ENCODE results near the gene ARHGAP15.

The ARHGAP15 gene

DNA sequence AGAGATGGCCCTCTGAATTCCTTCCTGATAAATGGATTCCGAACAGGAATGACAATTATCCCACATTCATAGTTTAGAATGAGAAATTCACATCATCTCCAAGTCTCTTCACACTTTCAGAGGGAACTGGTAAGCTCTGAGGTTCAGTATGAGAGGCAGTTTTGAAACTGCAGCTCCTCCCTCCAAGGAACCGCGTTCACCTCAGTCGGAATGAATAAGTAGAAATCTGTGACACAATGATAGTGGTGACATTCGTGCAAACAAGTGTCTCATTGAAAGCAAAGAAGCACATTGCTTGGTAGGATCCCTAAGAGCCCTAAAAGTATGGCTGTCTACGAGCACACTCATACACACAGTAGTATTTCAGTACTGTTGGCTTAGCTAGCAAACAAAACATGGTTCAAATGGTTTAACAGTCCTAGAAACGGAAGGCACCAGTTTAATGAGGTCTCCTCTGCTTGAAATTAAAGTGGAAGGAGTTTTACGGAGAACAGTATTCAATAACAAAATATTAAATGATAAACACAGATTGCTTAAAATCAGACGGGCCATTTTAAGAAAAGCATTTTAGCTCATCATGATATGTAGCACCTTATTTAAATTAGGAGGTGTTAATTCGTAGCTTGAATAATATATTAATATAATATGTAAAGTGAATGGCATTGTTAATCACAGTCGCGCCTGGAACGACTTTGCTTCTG is 225.0 kb downstream of the ARHGAP15 start:
- no peak for DNase-seq

DNA sequence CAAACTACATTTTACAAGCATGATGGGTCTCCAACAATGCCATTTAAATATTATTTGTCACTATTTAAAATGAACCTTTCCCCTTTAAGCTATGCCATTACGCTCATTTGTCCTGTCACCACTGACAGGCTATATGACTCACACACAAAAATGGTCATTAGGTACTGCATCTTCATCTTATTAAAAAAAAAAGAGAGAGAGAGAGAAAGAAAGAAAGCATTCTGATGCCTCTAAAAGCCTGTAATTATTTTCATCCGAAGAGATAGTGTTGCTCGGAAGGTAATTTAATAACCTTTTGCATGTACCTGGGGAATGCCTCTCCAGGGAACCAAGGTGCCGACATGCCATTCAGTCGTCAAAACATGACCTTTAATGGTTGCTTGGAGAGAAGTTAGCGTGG is 226.7 kb downstream of the ARHGAP15 start:
- DNase-seq = no peak

DNA sequence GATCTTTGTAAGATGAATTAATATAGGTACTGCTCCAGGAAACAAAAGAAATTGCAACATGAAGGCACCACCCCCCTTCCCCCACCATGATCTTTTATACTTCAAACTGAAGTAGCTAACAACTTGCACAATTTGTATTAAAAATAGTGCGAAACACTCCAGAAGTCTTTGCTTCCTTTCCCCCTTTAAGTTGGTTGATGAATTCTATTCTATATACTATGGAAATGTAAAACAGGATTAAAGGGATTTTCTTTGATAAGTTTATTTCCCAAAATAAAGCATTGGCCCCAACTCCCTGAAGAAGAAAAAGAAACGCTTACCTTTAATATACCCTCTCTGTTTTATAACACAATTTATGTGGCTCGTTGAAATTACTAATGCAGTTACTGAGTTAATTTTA is 227.1 kb downstream of the ARHGAP15 start:
- no peak for DNase-seq

DNA sequence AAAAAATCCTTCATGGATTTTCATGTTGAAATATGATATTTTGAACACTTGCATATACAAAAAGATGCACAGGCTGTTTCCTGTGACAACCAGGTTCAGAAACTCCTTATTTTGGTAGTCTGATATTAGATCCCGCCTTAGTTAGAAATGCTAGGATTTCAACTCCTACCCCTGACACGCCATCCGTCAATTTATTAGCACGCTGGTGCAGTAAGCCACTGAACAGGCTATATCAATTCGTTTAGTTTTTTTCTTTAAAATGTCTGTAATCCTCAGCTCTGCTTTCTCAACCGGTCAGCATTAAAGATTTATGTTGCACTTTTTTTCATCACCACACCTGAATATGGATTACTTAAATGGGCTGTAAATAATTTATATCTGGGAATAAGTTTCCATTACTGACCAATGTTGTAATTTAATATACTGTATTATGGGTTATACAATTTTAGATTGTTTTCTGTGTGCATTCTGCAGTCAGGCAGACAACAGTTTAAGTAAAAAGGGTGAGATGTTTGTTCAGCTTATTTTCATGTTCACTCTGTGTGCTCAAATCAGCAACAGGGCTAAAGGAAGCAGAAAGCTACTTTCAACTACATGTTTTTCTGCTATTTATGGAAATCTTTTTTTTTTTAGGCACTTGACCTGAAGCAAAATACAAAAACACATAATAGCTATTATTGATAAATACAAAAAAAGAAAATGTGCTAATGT is 227.7 kb downstream of the ARHGAP15 start:
- no peak for DNase-seq

DNA sequence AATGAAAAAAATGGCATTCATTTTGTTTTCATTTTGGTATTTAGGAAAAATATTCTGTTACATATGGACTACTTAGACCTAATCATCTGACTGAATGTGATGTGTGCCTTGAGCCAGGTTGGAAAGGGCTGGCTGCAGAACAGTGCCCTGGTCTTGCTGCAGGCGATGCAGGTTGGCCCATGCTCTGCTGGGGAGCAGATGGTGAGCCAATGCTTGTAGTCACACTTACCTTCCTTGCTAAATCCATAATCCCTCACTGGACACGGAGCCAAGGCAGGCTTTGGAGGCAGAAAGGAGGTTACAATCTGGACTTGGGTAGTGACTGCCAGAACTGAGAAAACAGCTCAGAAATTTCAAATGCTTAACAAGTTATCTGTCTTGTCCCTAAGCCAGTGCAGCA is 228.7 kb downstream of the ARHGAP15 start:
- DNase-seq = no peak

DNA sequence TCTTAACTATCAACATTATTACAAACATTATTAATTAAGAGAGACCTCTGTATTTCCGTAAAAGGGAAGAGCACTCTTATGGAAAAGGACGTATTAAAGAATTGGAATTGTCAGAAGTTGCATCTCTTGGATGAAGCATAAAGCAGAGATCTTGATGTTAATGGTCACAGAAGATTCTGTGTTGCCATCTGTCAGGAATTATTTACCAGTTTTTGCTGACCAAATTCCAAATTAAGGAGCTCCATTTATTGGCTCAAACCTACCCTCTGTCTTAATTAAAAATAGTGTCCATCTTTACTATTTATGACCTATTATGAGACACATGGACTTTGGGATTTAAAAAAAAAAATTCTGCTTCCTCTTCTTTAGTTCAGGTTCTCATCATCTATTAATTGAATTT is 232.1 kb downstream of the ARHGAP15 start:
- DNase-seq = no peak

DNA sequence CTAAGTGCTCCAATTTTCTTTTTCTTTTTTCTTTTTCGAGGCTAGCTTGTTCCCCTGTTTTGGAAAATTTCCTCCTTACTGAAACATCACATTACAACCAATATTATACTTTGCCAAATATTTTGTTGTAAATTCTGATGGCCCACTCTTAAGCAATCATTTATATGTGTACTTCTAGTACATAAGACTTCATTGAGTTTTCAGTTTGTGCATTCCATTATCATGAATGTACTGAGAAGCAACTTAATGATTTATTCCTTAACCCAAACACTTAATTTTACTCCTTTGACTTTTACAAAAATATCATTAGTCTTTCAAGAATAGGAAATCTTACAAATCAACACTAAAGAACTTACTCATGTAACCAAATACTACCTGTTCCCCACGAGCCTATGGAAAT is 242.4 kb downstream of the ARHGAP15 start:
- DNase-seq = no peak

DNA sequence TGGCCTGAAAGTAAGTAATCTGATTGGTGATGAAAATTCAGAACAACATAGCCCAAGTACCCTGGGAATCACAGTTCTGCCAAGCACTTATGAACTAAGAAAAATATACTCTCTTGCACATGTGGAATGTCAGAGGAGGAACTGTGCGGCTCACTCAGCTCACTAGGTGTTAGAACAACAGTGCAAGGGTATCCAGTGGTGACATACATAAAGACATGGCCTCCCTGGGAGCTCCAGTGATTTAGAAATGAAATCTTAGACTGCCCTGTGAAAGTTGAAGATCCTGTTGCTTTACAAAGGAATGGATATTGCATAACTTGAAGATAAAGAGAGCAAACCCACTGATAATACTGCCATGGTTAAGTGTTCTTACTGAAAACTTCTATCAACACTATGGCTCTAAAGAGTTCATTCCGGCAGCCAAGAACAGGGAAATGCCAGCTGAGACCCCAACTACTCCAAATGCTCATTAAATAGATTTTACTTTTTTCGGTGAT is 246.2 kb downstream of the ARHGAP15 start:
- DNase-seq = no peak

DNA sequence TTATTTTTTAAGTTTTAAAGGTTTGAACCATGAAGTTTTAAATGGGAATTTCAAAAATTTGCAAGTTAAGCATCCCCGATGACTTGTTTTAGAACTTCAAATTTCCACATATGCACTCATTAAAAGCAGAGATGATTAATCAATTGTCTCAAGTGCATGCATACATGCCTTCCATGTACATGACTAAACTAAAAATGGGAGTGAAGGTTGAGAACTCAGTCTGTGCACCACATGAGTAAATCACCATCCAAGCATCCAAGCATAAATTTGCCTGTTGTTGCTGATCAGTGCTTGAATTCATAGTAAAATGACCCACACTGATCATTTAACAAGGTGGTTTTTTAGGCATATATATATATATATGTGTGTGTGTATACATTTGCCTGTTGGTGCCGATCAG is 249.8 kb downstream of the ARHGAP15 start:
- no peak for DNase-seq

DNA sequence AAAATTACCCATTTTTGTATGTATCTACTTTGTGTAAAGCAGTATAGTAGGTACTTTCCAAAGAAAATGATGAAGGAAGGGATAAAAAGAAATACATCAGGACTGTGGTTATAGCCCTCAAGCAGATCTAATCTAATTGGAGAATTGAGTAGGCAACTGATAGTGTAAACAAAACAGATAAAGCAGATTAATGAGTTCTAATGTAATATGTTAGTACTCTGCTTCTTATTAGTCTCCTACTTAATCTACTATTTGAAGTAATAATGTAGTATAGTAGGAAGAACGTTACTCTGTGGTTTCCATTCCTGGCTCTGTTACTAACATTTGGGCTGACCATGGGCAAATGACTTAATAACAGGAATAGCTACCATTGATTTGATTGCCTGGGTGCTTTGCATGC is 250.7 kb downstream of the ARHGAP15 start:
- DNase-seq = no peak

DNA sequence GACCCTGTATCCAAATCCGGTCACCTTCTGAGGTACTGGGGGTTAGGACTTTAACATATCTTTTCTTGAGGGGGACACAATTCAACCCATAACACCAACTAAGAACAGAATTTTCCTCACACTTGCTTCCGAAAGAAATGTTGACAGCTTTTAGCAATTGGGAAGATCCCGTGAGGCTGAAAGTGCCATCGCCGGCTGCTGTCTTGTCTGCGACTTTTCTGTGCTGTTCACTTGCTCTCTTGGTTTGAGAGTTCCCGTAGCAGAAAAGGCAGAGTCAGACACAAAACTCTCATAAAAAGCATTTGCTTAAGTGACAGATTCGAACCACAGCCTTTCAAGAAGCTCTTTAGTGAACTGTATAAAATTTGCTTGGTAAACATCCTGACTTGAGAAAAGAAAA is 253.4 kb downstream of the ARHGAP15 start:
- no peak for DNase-seq

DNA sequence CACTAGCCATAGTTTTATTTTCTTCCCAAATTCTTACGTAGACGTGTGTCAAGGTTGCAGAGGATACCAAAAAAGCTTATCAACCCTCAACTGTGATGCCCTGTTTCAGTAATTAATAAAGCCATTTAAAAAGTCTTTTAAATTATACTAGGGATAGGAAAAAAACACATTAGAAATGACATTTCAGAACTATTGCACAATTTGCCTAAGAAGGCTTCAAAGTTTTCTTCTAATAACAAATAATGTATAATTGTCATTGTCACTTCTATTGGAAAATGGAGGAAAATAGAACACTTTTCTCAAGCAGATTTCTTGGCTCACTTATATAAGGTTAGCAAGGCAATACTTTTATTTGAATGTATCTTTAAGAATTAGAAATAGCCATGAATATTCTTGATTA is 253.8 kb downstream of the ARHGAP15 start:
- no peak for DNase-seq

DNA sequence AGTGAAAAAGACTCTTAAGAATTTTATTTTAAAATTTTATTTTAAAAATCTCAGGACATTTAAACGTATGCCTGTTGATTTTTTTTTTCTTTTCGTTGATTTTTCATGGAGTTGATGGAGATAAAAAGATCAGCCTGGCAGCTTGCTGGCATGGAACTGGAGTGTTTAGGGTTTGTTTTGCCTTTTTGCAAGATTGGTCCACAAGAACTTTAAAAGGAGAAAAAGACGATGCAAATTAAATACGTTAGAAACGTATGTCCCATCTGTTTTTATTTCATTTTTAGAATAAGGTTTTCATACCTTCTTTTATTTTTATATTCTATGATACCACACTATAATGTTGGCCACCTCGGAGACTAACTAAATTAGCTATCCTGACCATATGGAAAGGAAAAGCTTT is 254.9 kb downstream of the ARHGAP15 start:
- DNase-seq = no peak

DNA sequence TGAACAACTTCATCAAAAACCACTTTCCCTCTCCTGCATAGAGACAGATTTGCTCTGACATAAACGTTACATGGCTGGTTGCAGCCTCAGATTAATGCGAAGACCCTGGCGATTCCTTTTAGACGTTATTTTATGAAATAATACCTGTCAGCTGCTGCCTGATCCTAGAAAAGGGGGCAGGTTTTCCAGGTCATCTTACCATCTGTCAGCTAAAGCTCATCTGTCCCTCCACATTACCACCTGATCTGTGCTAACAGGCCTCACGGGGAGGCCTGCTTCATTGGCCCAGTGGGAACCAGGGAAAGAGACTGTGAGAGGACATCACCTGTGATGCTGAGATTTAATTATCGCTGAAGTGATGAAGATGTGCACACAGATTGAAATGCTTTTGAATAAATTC is 261.0 kb downstream of the ARHGAP15 start:
- no peak for DNase-seq

DNA sequence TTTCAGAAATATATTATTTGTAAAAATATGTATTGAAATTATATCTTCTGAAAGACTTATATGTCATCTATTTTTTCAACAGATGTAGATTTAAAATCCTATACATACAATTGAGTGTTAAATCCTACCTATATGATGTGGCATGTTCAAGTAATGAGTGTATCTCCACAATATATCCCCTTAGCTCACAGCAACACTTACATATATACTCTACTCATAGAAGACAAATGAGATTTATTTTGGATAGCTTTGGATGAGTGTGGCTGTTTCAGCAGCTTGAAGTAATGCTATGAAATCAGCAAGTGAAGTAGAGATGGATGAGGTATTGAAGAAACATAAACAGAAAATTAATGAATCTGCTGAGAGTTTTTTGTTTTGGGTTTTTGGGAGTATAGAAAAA is 263.1 kb downstream of the ARHGAP15 start:
- DNase-seq = no peak

DNA sequence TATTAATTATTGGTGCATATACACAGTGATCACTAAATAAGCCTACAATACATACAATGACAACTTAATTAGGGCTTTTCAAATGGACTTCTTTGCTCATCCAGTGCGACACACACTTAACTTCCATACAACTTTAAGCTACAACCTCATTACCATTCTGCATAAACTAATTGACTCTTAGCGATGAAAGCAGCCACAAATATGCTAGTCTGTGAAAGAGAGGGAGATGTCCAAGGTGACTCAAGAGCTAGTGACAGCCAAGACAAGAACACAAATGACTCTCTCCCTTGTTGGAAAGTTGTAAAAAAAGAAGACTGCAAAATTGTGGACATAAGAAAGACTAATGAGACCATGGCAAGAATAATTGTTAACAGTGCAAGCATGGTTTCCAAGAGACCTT is 264.8 kb downstream of the ARHGAP15 start:
- DNase-seq = no peak

DNA sequence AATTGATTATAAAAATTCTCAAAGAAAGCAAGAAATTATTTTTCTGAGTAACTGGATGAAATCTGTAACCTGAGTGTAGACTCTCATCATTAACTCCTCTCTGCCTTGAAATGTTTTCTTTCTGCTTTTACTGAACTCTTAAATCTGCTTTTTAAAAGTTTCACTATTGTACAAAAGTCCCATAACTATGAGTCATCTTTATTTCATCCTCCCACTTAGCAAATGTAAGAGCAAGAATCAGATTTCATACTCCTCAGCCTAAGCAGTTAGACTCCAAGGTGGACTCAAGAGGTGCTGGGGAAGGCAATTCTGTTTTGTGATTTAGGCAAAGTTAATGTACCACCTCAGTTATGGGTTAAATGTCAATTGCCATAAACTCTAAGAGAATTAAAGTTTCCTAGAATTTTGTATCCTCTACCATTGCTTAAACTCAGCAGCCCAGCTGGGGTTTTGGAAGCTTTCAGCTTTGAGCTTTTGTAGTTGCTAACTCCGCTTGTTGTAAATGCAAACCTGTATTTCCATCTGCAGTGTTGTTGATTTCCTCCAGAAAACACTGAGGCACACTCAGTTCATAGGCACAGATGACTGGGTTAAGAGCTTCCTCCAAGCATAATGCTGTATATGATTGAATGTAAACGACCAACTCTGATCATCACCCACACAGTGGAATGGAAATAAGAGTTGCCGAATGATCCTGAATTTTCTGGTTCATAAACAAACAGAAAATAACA is 268.8 kb downstream of the ARHGAP15 start:
- DNase-seq = no peak

DNA sequence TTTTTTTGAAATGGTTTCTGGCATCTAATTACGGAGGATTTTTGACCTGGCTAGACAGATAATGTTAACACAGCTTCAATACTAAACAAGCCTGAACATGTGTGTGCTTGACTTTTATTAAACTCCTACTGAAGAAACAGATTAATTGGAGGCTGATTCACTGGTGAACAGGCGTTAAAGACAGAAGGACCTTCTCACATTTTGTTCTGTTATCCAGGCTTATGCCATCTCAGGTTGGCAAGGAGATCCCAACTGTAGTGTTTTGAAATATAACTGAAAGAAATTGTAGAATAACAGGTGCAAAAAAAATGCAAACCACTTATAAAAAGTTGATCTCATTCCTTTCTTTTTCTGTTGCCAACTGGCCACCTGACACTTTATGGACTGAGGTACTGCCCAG is 269.6 kb downstream of the ARHGAP15 start:
- no peak for DNase-seq

DNA sequence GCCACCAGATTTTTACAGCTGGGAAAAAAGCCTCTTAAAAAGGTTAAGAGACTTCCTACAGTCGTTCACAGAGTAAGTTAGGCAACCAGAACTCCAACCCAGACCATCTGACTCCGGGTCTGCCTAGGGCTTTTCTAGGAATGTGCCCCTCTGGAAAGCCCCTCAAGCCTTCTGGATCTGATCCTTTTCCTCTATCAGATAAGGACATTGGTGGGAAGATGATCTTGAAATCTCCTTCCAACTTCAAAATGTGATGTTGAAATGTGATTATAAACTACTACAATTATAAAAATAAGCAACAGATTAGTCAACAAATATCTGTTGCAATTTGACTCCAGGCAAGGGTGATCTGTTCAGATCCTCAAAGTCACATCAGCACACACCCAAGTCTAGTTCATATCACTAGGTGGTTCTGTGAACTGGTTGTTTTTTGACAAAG is 270.4 kb downstream of the ARHGAP15 start:
- DNase-seq = no peak

DNA sequence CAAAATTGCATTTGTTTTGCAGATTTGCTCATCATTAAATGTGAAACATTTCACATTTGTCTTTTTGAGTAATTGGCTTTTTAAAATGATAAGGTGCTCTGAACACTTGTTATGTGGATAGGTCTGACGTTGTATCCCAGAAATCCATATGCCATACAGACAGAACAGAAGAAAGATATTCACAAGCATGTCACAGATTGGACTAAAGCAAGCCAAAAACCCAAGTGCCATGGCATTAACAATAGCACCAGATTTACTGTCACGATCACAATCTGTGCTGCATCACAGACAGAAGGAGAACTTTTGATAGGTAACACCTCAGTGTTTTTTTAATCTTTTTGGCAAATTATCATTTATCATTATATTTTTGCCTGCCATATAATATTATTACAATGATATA is 272.6 kb downstream of the ARHGAP15 start:
- no peak for DNase-seq

DNA sequence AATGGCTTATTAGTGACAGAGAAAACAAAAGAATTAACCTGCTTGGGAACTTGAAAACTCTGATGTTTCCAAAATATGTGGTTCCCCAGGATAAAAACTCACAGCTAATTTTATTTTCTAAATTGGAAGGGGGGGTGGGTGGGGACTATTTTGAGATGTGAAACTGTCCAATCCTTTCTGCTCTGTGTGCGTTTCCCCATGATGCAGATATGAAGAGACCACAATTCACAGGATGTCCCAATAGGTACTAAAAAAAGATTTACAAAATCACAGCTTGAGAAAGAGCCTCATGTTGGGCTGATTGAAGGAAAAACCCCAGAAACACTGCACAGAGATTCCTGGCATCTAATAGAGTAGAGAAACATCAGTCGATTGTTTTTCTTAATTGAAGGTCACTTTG is 273.2 kb downstream of the ARHGAP15 start:
- no peak for DNase-seq

DNA sequence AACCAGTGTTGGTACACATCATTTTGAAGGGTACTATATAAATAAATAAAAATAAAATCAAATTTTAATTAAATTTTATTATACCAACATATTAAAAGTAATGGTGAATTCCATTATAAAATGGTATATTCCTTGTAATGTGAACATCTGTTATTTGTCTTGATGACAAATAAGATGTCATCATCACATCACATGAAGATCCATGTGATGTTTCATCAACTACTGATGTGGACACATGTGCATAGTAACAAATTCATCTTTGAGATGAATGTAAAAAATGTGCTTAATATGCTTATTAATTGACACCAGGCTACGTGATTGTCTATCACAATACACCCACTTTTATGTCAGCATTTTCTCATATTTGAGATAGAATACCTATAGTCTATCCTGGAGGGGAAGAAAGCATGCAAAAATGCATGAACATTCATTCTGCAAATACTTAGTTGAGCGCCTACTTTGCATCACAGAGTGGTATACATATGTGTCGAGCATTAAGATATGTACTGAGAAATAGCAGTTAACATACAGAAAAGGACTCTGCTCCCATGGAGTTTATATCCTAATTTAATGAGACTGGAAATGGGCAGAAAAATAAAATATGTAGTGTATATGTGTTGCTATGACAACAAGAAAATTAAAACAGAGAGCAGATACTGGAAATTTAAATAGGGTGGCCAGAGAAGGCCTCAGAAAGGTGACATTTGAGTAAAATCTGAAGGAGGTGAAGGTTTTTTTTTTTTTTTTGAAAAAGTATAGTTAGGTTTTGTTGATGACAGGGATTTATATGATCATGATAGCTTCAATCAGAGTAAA is 281.1 kb downstream of the ARHGAP15 start:
- no peak for DNase-seq

DNA sequence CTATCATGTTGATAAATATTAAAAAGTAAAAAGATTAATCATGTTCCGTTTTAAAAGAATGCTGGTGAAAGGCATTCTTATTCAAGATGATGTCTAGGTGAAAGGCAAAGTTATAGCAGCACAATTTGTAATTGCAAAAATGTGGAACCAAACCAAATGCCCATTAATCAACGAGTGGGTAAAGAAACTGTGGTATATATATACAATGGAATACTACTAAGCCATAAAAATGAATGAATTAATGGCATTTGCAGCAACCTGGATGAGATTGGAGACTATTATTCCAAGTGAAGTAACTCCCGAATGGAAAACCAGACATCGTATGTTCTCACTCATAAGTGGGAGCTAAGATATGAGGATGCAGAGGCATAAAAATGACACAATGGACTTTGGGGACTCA is 286.4 kb downstream of the ARHGAP15 start:
- DNase-seq = no peak
